HG02763 (cell line): ENCODE measurements around the gene PRELP.
"Not testable (repeated sequence)": the region's sequence is repeated elsewhere in the genome, so short reads cannot be mapped to it uniquely, and the experiment has no call there.

Source experiments
- ATAC-seq: cut with Tn5 transposase; IDR thresholded peaks from one replicate; pipeline ENCODE4 v1.9.1; 2021; ENCODE audit warnings: mild to moderate bottlenecking, moderate library complexity; ENCODE audit not compliant: unreplicated experiment

The PRELP gene

GRCh38 chr1:203475012-203475981 lies at the start of gene PRELP:
PRELP (plus strand) TSS chr1:203475806; CDS start chr1:203483185, 7,379 bp downstream.
- no peak for ATAC-seq

GRCh38 chr1:203426366-203426765 lies 49.2 kb upstream of the PRELP start:
- ATAC-seq, result no peak

DNA sequence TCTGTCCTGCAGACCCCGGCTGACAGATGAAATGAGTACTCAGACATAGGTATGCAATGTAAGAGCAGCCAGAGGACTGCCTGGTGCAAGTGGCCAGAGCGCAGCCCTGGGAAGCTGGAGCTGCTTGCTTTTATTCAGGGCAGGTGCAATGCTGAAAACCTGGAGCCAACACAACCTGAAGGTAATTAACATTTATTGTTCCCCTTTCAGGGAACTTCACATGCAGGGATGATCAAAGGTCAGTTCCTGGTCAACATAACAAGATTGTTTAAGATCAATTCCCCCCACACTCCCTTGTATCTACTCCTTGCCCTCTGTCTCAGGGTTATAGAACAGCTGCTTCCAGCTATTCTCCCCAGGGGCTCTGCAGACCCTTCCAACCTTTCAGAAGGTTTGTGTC lies 48.7 kb upstream of the PRELP start:
- no peak for ATAC-seq

DNA sequence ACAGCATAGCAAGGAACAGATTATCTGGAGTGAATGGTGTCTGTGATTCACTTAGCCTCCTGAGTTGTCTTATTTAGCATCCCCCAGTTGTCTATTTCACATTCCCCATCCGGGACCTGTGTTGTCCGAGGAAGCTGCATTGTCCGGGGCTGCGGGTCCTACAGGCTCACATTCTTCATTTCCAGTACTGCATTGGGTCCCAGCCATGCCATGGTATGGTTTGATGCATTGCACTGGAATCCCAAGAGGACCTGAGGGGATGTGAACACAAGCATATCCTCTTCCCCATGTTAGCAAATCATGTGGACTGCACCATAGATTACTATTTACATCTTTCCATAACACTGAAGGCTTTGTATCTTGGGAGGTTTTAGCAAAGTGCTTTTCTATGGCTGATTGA lies 48.2 kb upstream of the PRELP start:
- ATAC-seq, result no peak

DNA sequence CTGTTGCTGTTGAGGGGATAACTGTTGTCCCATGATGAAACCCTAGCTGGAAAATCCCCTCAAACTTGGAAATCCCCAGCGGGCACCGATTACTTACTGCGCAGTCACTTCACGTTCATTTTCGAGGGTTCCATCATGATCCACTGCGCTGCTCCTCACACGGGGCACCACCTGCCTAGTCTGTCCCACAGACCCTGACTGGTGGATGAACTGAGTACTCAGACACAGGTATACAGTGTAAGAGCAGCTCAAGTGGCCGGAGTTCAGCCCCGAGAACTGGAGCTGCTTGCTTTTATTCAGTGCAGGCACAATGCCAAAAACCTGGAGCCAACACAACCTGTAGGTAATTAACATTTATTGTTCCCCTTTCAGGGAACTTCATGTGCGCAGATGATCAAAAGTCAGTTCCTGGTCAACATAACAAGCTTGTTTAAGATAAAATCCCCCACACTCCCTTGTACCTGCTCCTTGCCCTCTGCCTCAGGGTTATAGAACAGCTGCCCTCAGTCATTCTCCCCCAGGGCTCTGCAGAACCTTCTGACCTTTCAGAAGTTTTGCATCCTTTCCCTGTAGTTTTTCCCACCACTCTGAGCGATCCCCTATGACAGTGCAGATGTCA lies 46.5 kb upstream of the PRELP start:
- no peak for ATAC-seq

DNA sequence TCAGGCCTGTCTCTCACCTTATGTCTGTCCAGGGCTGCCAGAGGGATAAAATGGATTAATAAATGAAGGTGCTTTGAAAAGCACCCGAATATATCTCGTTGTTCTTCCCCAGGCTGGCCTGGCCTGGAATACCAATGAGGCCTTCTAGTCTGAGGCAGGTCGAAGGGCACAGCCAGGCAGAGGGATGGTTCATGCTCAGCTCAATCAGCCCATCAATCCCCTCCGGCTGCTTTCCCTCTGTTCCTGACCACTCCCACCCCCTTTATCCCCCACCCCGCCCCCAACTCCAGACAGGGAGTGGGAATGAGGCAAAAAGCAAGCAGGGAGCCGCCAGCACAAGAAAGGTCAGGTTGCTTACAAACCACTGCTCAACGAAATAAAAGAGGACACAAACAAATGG lies 40.0 kb upstream of the PRELP start:
- ATAC-seq, result no peak

DNA sequence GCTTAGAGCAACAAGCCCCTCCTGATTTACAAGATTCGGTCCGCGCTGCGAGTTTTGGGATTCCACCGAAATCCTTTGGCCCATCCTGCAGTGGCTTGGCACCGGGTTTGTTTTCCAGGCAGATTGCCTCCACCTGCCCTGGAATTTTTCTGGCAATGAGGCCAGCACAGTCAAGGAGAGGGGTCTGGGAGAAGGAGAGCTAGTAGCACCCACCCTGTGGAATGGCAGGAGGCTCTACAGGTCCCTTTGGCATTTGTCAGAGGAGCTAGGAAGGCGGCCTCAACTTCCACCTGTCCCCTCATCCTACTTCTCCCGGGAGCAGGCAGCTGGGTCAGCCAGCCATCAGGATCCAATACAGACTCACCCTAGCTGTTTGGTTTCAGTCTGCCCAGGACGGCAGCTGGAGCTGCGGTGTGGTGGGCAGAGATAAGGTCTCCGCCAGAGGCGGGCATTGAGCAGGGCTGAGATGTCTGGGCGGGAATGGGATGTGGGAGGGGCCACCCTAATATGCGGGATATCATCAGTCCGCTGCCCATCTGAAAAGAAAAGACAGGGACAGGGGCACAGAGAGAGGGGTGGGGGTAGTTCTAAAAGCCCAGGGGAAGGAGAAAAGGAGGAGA lies 37.8 kb upstream of the PRELP start:
- no peak for ATAC-seq

- ATAC-seq, result no peak
These were observed 36.4 kb upstream of the PRELP start for GRCh38 chr1:203439131-203439730.

- ATAC-seq, result no peak
These were observed 34.8 kb upstream of the PRELP start for GRCh38 chr1:203440771-203441170.

DNA sequence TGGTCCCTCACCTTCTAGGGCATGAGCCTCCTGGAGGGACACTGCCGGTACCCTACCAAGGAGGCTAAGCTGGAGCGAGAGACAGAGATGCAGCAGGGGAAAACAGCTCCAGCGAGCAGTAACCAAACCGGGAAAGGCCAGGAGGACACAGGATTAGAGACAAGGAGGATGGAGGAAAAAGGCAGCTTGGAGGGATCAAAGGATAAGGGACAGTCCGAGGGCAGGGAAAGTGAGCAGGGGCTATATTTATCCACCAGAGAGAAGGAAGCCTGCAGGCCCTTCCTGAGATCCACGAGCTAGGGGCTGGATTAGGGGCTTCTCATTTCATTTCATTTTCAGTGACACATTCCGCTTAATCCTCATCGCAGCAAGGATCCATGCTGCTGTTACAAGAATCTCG lies 33.8 kb upstream of the PRELP start:
- no peak for ATAC-seq

- ATAC-seq, result no peak
These were observed 32.8 kb upstream of the PRELP start for GRCh38 chr1:203442821-203443220.

- ATAC-seq, result no peak
These were observed 32.3 kb upstream of the PRELP start for GRCh38 chr1:203443296-203443695.

DNA sequence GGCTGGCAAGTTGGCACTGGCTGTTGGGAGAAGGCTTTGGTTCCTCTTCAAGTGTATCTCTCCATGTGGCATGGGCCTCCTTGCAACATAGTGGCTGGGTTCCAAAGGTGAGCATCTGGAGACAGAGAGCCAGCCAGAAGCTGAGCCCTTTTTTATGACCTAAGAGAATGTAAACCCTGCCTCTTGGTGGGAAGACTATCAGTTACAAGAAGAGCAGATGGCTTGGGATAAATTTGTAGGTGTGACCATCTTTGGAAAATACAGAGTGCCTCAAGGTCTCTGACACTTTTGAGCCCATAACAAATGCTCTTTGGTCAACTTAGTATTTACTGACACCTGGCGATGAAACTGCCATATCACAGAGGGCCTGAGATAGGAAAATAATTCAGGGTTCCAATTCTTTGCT lies 31.4 kb upstream of the PRELP start:
- ATAC-seq, result no peak

DNA sequence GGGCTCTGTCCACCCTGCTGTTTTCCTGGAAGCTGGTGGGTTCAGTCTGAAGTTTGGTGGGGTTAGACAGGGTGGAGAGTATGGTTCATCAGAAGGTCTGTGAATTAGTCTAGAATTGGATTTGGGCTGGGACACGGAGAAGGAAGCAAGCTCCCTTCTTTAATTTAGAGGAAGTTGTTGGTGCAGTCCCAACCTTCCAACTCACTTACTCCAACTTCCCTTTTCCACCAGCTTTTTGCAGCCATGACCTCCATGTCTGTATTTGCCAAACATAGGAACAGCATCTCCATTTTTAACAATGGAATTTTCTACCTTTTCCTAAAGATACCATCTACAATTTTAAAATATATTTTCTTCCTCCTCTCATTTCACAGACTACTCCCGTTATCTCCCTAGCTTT lies 28.5 kb upstream of the PRELP start:
- ATAC-seq, result no peak

DNA sequence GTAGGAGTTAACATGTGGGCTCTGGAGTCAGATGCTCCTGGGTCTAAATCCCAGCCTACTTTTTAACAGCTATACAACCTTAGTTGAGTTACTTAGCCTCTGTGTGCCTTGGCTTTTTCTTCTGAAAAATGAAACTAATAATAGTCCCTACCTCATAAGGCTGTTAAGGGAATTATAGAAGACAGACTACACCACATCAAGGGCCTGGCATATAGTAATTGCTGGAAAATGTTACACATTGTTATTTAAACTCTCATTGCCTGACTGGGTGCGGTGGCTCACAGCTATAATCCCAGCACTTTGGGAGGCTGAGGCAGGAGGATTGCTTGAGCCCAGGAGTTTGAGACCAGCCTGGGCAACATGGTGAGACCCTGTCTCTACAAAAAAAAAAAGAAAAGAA lies 28.0 kb upstream of the PRELP start:
- not testable (repeated sequence) for ATAC-seq

DNA sequence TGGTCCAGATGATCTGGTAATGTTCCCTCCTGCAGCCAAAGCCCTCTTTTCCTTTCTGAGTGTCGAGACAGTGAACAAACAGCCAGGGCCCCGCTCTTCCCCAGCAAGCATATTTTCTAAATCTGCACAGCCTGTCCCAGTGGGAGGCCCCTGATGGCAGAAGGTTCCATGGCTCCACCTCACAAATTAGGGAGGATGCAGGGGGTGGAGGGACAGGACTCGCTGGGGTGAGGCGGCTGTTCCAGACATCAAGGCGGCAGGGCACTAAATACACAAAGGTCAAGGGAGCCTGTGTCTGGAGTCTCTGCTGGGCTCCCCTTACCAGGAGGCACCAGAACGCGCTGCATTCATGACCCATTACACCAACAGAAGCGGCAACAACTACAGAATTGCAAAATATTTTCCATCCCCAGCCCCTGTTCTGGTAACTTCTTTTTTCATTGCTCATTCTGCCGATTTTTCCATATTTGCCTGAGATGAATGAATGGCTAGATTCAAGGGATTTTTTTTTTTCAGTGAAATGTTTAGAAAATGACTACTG lies 27.0 kb upstream of the PRELP start:
- no peak for ATAC-seq

- ATAC-seq, result no peak
These were observed 25.6 kb upstream of the PRELP start for GRCh38 chr1:203450001-203450400.

GRCh38 chr1:203450479-203451149 lies 25.0 kb upstream of the PRELP start:
- ATAC-seq, result no peak

- no peak for ATAC-seq
These were observed 23.5 kb upstream of the PRELP start for GRCh38 chr1:203451836-203452784.
